SU-DHL-6 (cell line): ENCODE measurements around the gene GPC2.

Experiments used
- CTCF ChIP-seq: fragments of 200-600 bp; sonication (generic); IDR thresholded peaks from one replicate; pipeline ENCODE4 v1.5.1; 2017; ENCODE audit warnings: antibody characterized with exemption, mild to moderate bottlenecking, low read length, moderate library complexity; ENCODE audit not compliant: insufficient read depth, poor library complexity, severe bottlenecking
- EZH2phosphoT487 ChIP-seq: fragments of 200-600 bp; sonication (generic), shearing (Covaris generic); conservative IDR thresholded peaks from 2 replicates; pipeline ENCODE4 v1.6.1; 2018; ENCODE audit warnings: mild to moderate bottlenecking, antibody characterized with exemption, low read length, moderate library complexity, mixed read lengths

GRCh38 chr7:100148559-100149328 lies 28.4 kb downstream of the GPC2 start, which contains the start of gene LAMTOR4:
- TF ChIP-seq EZH2phosphoT487 (no peak), CTCF (peak; percentile 10)
